Left kidney (tissue), 2 donors: ENCODE measurements around the gene CFAP100. TPM values are rescaled to one million over a fixed set of nuclear protein-coding genes. Genes with fewer than 3 reads are reported as not detected.

Source experiments
- DNase-seq: peaks from one replicate; pipeline ENCODE4 v3.0.0-alpha.2; 2013
- polyA plus RNA-seq: library from polyadenylated mRNA; unstranded; fragments of 120-200 nt; gene quantifications from one replicate; pipeline ENCODE4 v1.2.1, GENCODE V29; 2013; ENCODE audit not compliant: insufficient read length

Gene CFAP100
- polyA plus RNA-seq, 1 donor: 1.7 TPM

GRCh38 chr3:126375835-126376331 is 18.8 kb upstream of the CFAP100 start:
- DNase-seq: no peak

- no peak for DNase-seq
Measured at GRCh38 chr3:126376444-126376843, 18.3 kb upstream of the CFAP100 start.

DNA sequence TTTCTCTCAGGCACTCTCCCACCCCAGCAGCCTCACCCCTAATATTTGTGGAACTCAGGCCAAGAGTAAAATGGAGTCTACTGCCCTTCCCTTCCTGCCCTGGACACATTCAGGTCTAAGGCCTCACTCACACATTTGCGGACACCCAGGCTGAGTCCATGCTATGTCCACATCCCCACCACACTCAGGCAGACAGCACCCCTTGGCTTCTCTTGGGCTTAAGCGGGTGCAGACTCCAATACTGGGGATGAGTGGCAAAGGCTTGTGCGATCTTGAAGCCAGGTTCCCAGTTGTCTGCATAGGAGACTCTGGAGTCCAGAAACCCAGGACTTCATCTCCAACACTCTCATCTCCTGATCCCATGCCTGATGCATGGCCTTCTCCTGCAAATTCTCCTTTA is 17.5 kb upstream of the CFAP100 start:
- DNase-seq: no peak

- DNase-seq: no peak
Measured at GRCh38 chr3:126378341-126378751, 16.4 kb upstream of the CFAP100 start.

GRCh38 chr3:126380011-126380768 is 14.5 kb upstream of the CFAP100 start:
- DNase-seq: no peak

DNA sequence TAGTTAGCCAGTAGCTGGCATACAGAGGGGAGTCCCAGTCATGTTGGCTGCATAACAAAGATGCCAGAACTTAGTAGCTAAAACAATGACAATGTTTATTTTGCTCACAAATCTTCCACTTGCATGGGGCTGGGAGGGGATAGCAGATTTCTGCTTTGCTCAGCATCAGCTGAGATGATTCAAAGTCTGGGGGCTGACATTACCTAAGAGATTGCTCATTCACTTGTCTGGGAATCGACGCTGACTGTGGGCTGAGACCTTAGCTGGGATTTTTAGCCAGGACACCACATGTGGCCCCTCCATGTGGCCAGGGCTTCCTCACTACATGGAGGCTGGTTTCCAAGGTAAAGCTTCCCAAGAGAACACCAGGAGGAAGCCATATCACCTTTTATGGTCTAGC is 12.7 kb upstream of the CFAP100 start:
- DNase-seq: no peak

- peak; percentile 87 for DNase-seq
Measured at GRCh38 chr3:126389112-126389793, 5.5 kb upstream of the CFAP100 start.

GRCh38 chr3:126389794-126390146 is 4.9 kb upstream of the CFAP100 start:
- DNase-seq: no peak

- no peak for DNase-seq
Measured at GRCh38 chr3:126390201-126390600, 4.5 kb upstream of the CFAP100 start.

GRCh38 chr3:126390751-126391150 is 4.0 kb upstream of the CFAP100 start:
- DNase-seq: no peak

DNA sequence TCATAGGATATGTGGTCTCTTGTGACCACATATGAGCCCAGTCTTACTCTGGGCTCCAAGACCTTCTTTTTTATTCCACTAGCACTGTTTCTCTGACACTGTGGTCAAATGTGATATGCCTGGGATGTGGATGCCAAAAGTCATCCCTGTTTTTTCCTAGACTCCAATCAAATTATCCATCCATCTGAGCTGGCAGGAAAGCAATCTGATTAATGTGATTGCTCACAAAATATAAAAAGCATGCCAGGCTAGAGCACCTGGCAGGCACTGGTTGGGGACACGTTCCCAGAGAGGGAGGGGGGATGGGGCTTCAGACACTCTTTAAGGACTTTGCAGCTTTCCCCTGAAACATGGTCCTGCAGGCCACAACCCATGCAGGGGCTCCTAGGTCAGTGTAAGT is 3.1 kb upstream of the CFAP100 start:
- no peak for DNase-seq

DNA sequence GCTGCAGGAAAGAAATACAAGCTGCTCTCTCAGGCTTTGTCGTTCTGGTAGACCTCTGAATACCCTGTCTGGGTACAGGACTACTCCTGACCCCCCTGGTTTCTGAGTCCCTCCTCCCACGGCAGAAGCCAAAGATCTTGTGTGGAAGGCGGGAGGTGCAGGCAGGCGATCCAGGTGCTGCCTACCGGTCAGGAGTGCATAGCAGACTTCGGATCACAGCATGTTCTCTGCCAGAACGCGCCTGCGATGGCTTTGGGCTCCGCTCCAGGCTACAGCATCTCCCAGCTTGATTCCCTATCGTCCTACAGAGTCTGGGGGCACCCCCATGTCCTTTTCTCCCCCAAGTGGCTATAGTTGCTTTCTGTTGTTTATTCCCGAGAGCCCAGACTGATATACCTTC is 2.5 kb upstream of the CFAP100 start:
- DNase-seq: no peak

- no peak for DNase-seq
Measured at GRCh38 chr3:126393563-126393962, 1.1 kb upstream of the CFAP100 start.

DNA sequence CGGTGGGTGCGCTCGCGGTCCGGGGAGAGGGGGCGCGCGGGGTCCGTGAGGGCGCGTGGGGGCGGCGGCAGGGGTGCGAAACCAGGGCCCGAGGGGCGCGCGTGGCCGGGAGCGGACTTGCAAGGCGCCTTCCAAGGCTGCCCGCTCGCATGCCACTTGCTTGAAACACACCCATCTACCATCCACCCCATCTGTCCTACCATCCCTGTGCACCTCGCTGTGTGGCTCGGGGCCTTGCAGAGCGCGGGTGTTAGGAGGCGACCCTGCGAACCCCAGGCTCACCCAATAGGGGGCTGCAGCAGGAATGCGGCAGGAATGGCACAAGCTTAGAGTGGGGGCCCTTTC is 240 bp downstream of the CFAP100 start:
- no peak for DNase-seq

DNA sequence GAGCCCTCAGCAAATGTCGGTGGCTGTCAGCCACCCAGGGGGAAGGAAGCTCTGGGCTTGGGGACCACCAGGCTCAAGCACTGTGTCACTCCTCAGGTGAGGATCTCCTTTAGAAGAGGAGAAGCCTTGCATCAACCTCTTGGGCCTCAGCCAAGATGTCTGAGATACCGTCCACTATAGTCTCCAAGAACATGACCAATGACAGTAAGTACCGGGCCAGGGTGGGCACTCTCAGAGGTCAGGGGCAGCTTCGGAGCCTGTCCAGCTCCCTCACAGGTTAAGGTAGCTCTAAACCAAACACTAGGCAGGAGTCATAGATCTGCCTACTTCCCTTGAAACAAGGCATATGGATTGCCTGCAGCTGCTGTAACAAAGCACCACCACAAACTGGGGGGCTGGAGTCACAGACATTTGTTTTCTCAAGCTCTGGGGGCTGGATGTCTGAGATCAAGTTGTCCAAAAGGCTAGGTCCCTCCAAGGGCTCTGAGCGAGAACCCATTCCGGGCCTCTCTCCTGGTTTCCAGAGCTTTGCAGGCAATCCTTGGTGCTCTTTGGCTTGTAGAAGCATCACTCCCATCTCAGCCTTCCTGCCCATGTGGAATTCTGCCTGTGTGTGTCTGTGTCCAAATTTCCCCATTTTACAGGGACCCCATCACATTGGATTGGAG is 1.3 kb downstream of the CFAP100 start:
- DNase-seq: no peak

- DNase-seq: no peak
Measured at GRCh38 chr3:126396536-126396935, 1.8 kb downstream of the CFAP100 start.

DNA sequence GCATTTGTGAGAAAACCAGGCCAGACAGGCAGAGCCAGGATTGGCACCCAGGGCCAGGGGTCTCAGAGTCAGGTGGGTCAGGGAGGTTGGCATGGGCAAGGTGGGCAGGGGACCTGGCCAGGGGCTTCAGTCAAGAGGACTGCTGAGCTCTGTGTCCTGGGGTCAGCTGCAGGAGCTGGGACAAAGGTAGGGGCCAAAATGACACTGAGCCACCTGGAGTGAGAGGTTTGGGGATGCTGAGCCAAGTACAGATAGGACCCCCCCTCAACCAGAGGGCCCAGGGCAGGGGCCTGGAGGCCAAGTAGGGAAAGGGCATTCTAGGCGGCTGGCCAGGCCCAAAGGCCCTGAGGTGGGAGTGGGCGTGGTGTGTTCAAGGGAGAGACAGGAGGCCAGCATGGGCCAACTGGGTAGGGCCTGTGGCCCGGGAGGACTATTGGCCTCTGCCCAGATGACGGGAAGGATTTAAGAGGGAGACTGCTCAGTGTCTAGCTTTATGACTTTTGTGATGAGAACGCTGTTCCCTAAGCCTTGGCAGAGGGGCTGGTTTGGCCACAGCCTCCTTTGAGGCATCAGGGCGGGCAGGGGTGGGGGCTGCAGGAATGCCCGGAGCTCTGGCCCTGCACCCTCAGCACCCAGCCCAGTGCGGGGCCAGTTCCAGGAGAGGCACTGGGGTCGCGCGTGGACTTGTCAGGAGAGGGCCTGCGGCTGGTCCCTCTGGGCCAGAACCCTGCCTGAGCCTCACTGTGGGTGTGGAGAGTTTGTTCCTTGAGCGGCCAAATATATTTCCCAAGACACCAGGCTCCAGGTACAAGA is 3.1 kb downstream of the CFAP100 start:
- no peak for DNase-seq

GRCh38 chr3:126398423-126399350 is 4.0 kb downstream of the CFAP100 start:
- no peak for DNase-seq

DNA sequence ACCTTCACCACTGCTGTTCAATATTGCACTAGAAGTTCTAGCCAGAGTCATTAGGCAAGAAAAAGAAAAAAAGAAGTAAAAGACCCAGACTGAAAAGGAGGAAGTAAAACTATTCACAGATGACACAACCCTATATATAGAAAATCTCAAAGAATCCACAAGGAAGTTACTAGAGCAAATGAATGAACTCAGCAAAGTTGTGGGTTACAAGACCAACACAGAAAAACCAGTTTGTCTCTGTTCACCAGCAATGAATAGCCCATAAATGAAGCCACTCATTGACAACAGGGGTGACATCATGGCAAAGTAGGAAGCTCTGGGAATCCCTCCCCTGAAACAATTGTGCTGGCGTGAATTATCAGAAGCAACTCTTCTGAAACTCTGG is 4.6 kb downstream of the CFAP100 start:
- no peak for DNase-seq

- no peak for DNase-seq
Measured at GRCh38 chr3:126399756-126400155, 5.0 kb downstream of the CFAP100 start.

DNA sequence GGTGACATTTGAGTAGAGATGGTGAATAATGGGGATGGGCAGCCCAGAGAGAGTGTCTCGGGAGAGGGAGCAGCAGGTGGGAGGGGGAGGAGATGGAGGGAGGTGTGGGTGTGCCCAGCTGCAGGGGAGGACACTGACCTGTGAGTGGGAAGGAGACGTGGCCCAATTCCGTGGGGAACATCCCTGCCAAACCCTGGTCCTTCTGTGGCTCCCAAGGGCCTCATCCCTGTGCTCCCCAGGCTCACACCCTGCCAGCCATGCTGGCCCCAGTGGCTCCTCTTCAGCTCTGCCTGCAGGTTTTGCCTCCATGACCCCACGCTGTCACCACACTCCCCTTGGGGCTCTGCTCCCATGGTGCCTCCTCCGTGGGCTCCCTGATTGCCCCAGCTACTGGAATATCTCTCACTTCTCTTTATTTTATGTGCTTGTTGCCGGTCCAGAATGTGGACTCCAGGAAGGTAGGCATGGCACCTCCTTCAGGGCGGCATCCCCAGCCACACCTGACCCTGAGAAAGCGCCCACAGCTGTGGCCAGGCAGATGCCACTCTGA is 7.0 kb downstream of the CFAP100 start:
- no peak for DNase-seq
